H9 (cell line): Measurements from ENCODE around the gene ZNF3. TPM values are rescaled to one million over a fixed set of nuclear protein-coding genes. Genes with fewer than 3 reads are reported as not detected.

Experiments used
- DNase-seq: peaks from one replicate; pipeline ENCODE4 v3.0.0-alpha.2; 2017
- H2AFZ ChIP-seq: one replicate; pipeline ENCODE4 v1.6.1; 2013; ENCODE audit warnings: mild to moderate bottlenecking, low read length, control low read depth, moderate library complexity
- H2AK5ac ChIP-seq: 2 replicates; pipeline ENCODE4 v1.6.1; 2013; ENCODE audit warnings: low read length, control low read depth, mixed read lengths; ENCODE audit not compliant: insufficient read length
- H2BK120ac ChIP-seq: one replicate; pipeline ENCODE4 v1.6.1; 2013; ENCODE audit warnings: low read depth, mild to moderate bottlenecking, low read length, control low read depth, inconsistent platforms; ENCODE audit not compliant: poor library complexity, severe bottlenecking
- H2BK12ac ChIP-seq: 2 replicates; pipeline ENCODE4 v1.6.1; 2013; ENCODE audit warnings: low read length, control low read depth, mixed read lengths, low read depth; ENCODE audit not compliant: insufficient read length
- H2BK15ac ChIP-seq: 2 replicates; pipeline ENCODE4 v1.6.1; 2013; ENCODE audit warnings: low read depth, low read length, control low read depth
- H2BK20ac ChIP-seq: one replicate; pipeline ENCODE4 v1.6.1; 2013; ENCODE audit warnings: low read depth, mild to moderate bottlenecking, low read length, control low read depth, inconsistent platforms; ENCODE audit not compliant: poor library complexity, severe bottlenecking
- H2BK5ac ChIP-seq: 2 replicates; pipeline ENCODE4 v1.6.1; 2013; ENCODE audit warnings: low read length, control low read depth, mixed read lengths; ENCODE audit not compliant: insufficient read length
- H3K14ac ChIP-seq: 2 replicates; pipeline ENCODE4 v1.6.1; 2013; ENCODE audit warnings: low read length, control low read depth; ENCODE audit not compliant: insufficient read depth
- H3K18ac ChIP-seq: 2 replicates; pipeline ENCODE4 v1.6.1; 2013; ENCODE audit warnings: low read depth, mild to moderate bottlenecking, mixed read lengths, low read length, control low read depth; ENCODE audit not compliant: insufficient read length
- H3K23ac ChIP-seq: 2 replicates; pipeline ENCODE4 v1.6.1; 2013; ENCODE audit warnings: low read length, control low read depth, mixed read lengths, low read depth; ENCODE audit not compliant: insufficient read length
- H3K23me2 ChIP-seq: 2 replicates; pipeline ENCODE4 v1.6.1; 2013; ENCODE audit warnings: low read depth, mild to moderate bottlenecking, mixed read lengths, low read length, control low read depth; ENCODE audit not compliant: insufficient read length, poor library complexity, severe bottlenecking
- H3K27ac ChIP-seq: 2 replicates; pipeline ENCODE4 v1.5.1; 2013; ENCODE audit warnings: low read length, control low read depth, mixed read lengths, low read depth; ENCODE audit not compliant: insufficient read length
- H3K27me3 ChIP-seq: 2 replicates; pipeline ENCODE4 v1.6.1; 2013; ENCODE audit warnings: low read length, control low read depth, inconsistent platforms; ENCODE audit not compliant: insufficient read depth
- H3K4ac ChIP-seq: 2 replicates; pipeline ENCODE4 v1.6.1; 2013; ENCODE audit warnings: low read depth, mild to moderate bottlenecking, control low read depth, inconsistent platforms, low read length, moderate library complexity
- H3K4me1 ChIP-seq: 2 replicates; pipeline ENCODE4 v1.6.1; 2013; ENCODE audit warnings: low read length, control low read depth, inconsistent platforms; ENCODE audit not compliant: insufficient read depth
- H3K4me2 ChIP-seq: 2 replicates; pipeline ENCODE4 v1.6.1; 2013; ENCODE audit warnings: low read length, control low read depth, mixed read lengths; ENCODE audit not compliant: insufficient read length, insufficient read depth
- H3K56ac ChIP-seq: 2 replicates; pipeline ENCODE4 v1.6.1; 2013; ENCODE audit warnings: low read depth, mild to moderate bottlenecking, mixed read lengths, low read length, control low read depth; ENCODE audit not compliant: insufficient read length
- H3K79me1 ChIP-seq: 2 replicates; pipeline ENCODE4 v1.6.1; 2013; ENCODE audit warnings: low read depth, mild to moderate bottlenecking, moderate library complexity, low read length, control low read depth, inconsistent platforms; ENCODE audit not compliant: insufficient read depth, poor library complexity, severe bottlenecking
- H3K79me2 ChIP-seq: 2 replicates; pipeline ENCODE4 v1.6.1; 2013; ENCODE audit warnings: low read length, control low read depth, inconsistent platforms; ENCODE audit not compliant: insufficient read depth
- H3K9ac ChIP-seq: 2 replicates; pipeline ENCODE4 v1.6.1; 2013; ENCODE audit warnings: low read length, control low read depth, mixed read lengths; ENCODE audit not compliant: insufficient read length; ENCODE audit errors: extremely low read depth
- H3K9me3 ChIP-seq: one replicate; pipeline ENCODE4 v1.6.1; 2013; ENCODE audit warnings: low read depth, low read length, inconsistent platforms; ENCODE audit not compliant: control insufficient read depth
- H3T11ph ChIP-seq: one replicate; pipeline ENCODE4 v1.6.1; 2013; ENCODE audit warnings: mild to moderate bottlenecking, low read length, control low read depth, inconsistent platforms
- H4K20me1 ChIP-seq: one replicate; pipeline ENCODE4 v1.6.1; 2013; ENCODE audit not compliant: control insufficient read depth, insufficient read length, insufficient read depth
- H4K5ac ChIP-seq: 2 replicates; pipeline ENCODE4 v1.6.1; 2013; ENCODE audit warnings: low read depth, mild to moderate bottlenecking, mixed read lengths, low read length, control low read depth; ENCODE audit not compliant: insufficient read length
- H4K8ac ChIP-seq: replicated peaks from 2 replicates; pipeline ENCODE4 v1.6.1; 2013; ENCODE audit warnings: low read length, control low read depth, mixed read lengths, low read depth; ENCODE audit not compliant: insufficient read length
- H4K91ac ChIP-seq: 2 replicates; pipeline ENCODE4 v1.6.1; 2013; ENCODE audit warnings: low read depth, mild to moderate bottlenecking, moderate library complexity, mixed read lengths, low read length, control low read depth; ENCODE audit not compliant: insufficient read length
- H3K27ac Mint-ChIP-seq, 3 experiments: 2 replicates in 2 of 3; 3 replicates in 1 of 3; pipeline ENCODE4 v1.8.0; 2020 to 2021; ENCODE audit warnings: mixed read lengths in 3 of 3, mild to moderate bottlenecking in 1 of 3, moderate library complexity in 1 of 3
- H3K27me3 Mint-ChIP-seq: 2 replicates; pipeline ENCODE4 v1.8.0; 2021; ENCODE audit warnings: low read depth, mild to moderate bottlenecking, moderate library complexity, mixed read lengths
- H3K36me3 Mint-ChIP-seq, 3 experiments: 2 replicates in 2 of 3; 3 replicates in 1 of 3; pipeline ENCODE4 v1.8.0; 2020 to 2021; ENCODE audit warnings: low read depth in 3 of 3, mixed read lengths in 3 of 3; ENCODE audit not compliant: insufficient read depth in 1 of 3
- H3K4me1 Mint-ChIP-seq, 2 experiments: 2 replicates each; pipeline ENCODE4 v1.8.0; 2020; ENCODE audit warnings: mixed read lengths in 2 of 2
- H3K4me3 Mint-ChIP-seq, 2 experiments: 2 replicates in 1 of 2; 3 replicates in 1 of 2; pipeline ENCODE4 v1.8.0; 2020 to 2021; ENCODE audit warnings: mild to moderate bottlenecking in 2 of 2, mixed read lengths in 2 of 2, moderate library complexity in 1 of 2
- H3K9me3 Mint-ChIP-seq, 2 experiments: 2 replicates in 1 of 2; 3 replicates in 1 of 2; pipeline ENCODE4 v1.8.0; 2020; ENCODE audit warnings: mild to moderate bottlenecking in 2 of 2, mixed read lengths in 2 of 2, moderate library complexity in 1 of 2
- CTCF ChIP-seq: fragments of 200-600 bp; sonication (generic); conservative IDR thresholded peaks from 3 replicates; pipeline ENCODE4 v1.8.0; 2021; ENCODE audit warnings: antibody characterized with exemption, mild to moderate bottlenecking
- WGBS: extraction: QIAGEN DNeasy Blood & Tissue Kit; methylation state at CpG from one replicate; pipeline ENCODE4 v1.1.7; 2013; ENCODE audit warnings: missing lambda C conversion rate, low lambda C conversion rate, mixed read lengths; ENCODE audit not compliant: insufficient read length; ENCODE audit errors: extremely low coverage; 5-methylcytosine and 5-hydroxymethylcytosine counted together
- total RNA-seq: library from RNA; stranded (reverse); gene quantifications from 2 replicates; pipeline ENCODE4 v1.2.1, GENCODE V29; 2021

The ZNF3 gene
- total RNA-seq, 1 experiment from 2014 or later: 60.4 TPM

- no peak overlapping the region for H3K4me2 ChIP-seq
- no peaks in the 10 kb centered on the region for H3K79me1 ChIP-seq
- TF ChIP-seq CTCF: no peak
- H4K5ac ChIP-seq: no peak overlapping the region
- no peak overlapping the region for H2AFZ ChIP-seq
- no peak overlapping the region for H3T11ph ChIP-seq
- no peaks in the 10 kb centered on the region for H4K20me1 ChIP-seq
- no peaks in the 10 kb centered on the region for H3K79me2 ChIP-seq
- Mint-ChIP-seq H3K4me3 (peak overlapping the region; percentile 73 to 96; a peak in 4 of 5 replicates), H3K36me3 (peaks cover 57 to 61% (median 60%) of the 10 kb centered on the region in 3 experiments), H3K27ac (peak overlapping the region in 2 of 3 experiments; percentile 70 to 84; a peak in 6 of 7 replicates), H3K4me1 (peaks cover 9% of the 10 kb centered on the region in 2 experiments), H3K9me3 (no peaks in the 10 kb centered on the region; a peak in 1 of 5 replicates), H3K27me3 (peaks cover 5% of the 10 kb centered on the region)
- H2AK5ac ChIP-seq: no peak overlapping the region
- peaks cover 4% of the 10 kb centered on the region for H3K23me2 ChIP-seq
- no peak overlapping the region for H3K9ac ChIP-seq
- H3K4ac ChIP-seq: no peak overlapping the region
- H4K8ac ChIP-seq: no peak overlapping the region
- H2BK12ac ChIP-seq: no peak overlapping the region
- no peaks in the 10 kb centered on the region for H3K4me1 ChIP-seq
- no peak overlapping the region for H3K27ac ChIP-seq
- no CpG with 5 or more reads among the region's 14 CpGs for WGBS
- no peak overlapping the region for H2BK20ac ChIP-seq
- H3K56ac ChIP-seq: no peak overlapping the region
- H4K91ac ChIP-seq: no peak overlapping the region
- no peaks in the 10 kb centered on the region for H3K9me3 ChIP-seq
- H3K27me3 ChIP-seq: no peaks in the 10 kb centered on the region
- no peak overlapping the region for H3K23ac ChIP-seq
- no peak for DNase-seq
- H3K18ac ChIP-seq: no peak overlapping the region
- no peak overlapping the region for H2BK120ac ChIP-seq
- H2BK5ac ChIP-seq: no peak overlapping the region
- no peak overlapping the region for H2BK15ac ChIP-seq
- no peak overlapping the region for H3K14ac ChIP-seq
Measured at GRCh38 chr7:100090527-100091410, 9.2 kb upstream of the ZNF3 start.
